Measurements from ENCODE around the gene COL11A2.

COL11A2 gene

DNA sequence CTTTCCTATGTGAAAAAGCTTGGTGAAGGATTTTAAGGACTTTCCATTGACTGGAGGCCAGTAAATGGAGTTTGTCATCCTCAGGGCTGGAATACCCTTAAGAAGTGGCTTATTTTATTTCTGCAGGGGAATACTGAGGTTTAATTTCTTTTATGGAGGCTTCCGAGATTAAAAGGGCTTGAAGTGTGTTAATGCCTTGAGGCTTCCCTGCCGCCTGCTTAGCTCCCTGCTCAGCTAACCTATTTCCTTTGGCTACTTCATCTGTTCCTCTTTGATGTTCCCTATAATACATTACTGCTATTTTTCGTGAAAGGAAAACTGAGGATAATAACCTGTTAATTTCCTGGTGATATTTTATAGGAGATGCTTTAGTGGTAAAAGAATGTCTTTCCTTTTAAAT lies 72.3 kb downstream of the COL11A2 start:
- no peaks in the 10 kb centered on the region for H4K20me1 ChIP-seq (ENCODE audit: low read depth, low read length)
- no peak overlapping the region for H3K27ac ChIP-seq (ENCODE audit: low read depth, low read length)
- no peak overlapping the region for H3K4me3 ChIP-seq (ENCODE audit: insufficient read depth, low read length, poor library complexity, severe bottlenecking)
- TF ChIP-seq, protein P1, sequence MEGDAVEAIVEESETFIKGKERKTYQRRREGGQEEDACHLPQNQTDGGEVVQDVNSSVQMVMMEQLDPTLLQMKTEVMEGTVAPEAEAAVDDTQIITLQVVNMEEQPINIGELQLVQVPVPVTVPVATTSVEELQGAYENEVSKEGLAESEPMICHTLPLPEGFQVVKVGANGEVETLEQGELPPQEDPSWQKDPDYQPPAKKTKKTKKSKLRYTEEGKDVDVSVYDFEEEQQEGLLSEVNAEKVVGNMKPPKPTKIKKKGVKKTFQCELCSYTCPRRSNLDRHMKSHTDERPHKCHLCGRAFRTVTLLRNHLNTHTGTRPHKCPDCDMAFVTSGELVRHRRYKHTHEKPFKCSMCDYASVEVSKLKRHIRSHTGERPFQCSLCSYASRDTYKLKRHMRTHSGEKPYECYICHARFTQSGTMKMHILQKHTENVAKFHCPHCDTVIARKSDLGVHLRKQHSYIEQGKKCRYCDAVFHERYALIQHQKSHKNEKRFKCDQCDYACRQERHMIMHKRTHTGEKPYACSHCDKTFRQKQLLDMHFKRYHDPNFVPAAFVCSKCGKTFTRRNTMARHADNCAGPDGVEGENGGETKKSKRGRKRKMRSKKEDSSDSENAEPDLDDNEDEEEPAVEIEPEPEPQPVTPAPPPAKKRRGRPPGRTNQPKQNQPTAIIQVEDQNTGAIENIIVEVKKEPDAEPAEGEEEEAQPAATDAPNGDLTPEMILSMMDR (IDR thresholded peaks at IDR 0.05; ENCODE audit: insufficient read depth, low read length, poor library complexity, severe bottlenecking): no peak
- no peak for TF ChIP-seq EZH2phosphoT487 (conservative IDR thresholded peaks at IDR 0.05; ENCODE audit: low read length)
- no peaks in the 10 kb centered on the region for H3F3A ChIP-seq (ENCODE audit: insufficient read depth)
- no peaks in the 10 kb centered on the region for H3K27me3 ChIP-seq (ENCODE audit: low read length)
- peaks cover 17% of the 10 kb centered on the region for H3K9me3 ChIP-seq (ENCODE audit: insufficient read depth, low read length)
- H2AFZ ChIP-seq (ENCODE audit: low read depth, low read length, severe bottlenecking): no peak overlapping the region
- H3K9me2 ChIP-seq (replicated peaks; ENCODE audit: insufficient read depth, low read length): no peaks in the 10 kb centered on the region
- no peak overlapping the region for H3K4me2 ChIP-seq (ENCODE audit: low read depth, low read length, poor library complexity, severe bottlenecking)
- H3K79me2 ChIP-seq (ENCODE audit: insufficient read depth, low read length): no peaks in the 10 kb centered on the region
- no peak overlapping the region for H3K9ac ChIP-seq (ENCODE audit: low read length)
- H3K36me3 ChIP-seq (ENCODE audit: low read length): no peaks in the 10 kb centered on the region

DNA sequence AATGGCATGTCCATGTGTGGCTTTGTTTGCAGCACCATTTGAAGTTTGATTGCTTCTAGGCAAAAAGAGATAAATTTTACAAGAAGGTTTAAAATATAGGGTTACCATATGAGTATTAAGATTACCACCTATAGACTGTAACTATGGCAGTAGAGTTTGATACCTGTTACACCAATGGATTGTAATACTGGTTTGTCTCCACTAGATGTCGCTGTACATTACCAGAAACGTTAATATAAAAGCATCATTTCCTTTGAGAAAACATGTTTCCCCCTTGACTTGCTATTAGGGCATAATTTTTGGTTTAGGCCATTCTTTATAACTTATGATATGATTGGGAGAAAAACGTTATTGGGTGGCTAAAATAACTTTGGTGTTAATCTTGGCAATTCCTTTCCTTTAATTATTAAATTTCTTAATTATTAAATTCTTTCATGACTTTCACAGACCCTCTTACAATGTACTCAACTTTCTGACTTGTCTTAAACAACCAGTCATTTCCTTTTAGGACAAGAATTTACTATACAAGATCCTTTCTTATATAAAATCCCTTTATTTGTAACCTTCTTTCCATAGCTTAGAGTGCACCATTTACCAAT lies 73.6 kb downstream of the COL11A2 start:
- Histone ChIP-seq H3K36me3 (ENCODE audit: low read length) (no peaks in the 10 kb centered on the region), H3K27ac (ENCODE audit: low read depth, low read length) (no peak overlapping the region), H3K4me3 (ENCODE audit: insufficient read depth, low read length, poor library complexity, severe bottlenecking) (no peak overlapping the region), H3K79me2 (ENCODE audit: insufficient read depth, low read length) (no peaks in the 10 kb centered on the region), H4K20me1 (ENCODE audit: low read depth, low read length) (no peaks in the 10 kb centered on the region), H3K9me3 (ENCODE audit: insufficient read depth, low read length) (peaks cover 10% of the 10 kb centered on the region), H3K9ac (ENCODE audit: low read length) (no peak overlapping the region), H3K9me2 (replicated peaks; ENCODE audit: insufficient read depth, low read length) (no peaks in the 10 kb centered on the region), H3K4me2 (ENCODE audit: low read depth, low read length, poor library complexity, severe bottlenecking) (no peak overlapping the region), H3F3A (ENCODE audit: insufficient read depth) (no peaks in the 10 kb centered on the region), H3K27me3 (ENCODE audit: low read length) (no peaks in the 10 kb centered on the region), H2AFZ (ENCODE audit: low read depth, low read length, severe bottlenecking) (no peak overlapping the region)
- no peak for TF ChIP-seq EZH2phosphoT487 (conservative IDR thresholded peaks at IDR 0.05; ENCODE audit: low read length)
- TF ChIP-seq, protein P1 (IDR thresholded peaks at IDR 0.05; ENCODE audit: insufficient read depth, low read length, poor library complexity, severe bottlenecking): peak; percentile 80

DNA sequence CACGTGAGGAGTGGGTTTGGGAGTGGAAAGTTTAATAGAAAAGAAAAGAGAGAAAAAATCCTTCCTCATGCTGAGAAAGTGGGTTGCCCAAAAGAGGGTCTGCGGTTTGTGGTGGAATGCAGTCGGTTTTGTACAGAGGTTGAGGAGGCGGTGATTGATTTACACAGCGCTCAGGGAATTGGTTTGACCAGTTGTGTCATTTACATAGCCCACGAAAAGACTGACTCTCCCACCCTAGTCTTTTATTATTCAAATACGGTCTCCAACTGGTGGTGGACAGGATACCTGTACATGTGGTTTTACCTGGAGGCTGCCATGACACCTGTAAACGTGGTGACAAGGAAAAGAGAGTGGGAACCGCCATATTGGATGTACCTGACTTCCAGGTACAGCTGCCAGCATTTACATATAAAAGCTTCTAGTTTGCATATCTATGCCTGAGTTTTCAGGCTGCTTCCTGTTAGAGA lies 74.4 kb downstream of the COL11A2 start:
- Histone ChIP-seq H3K9me3 (ENCODE audit: insufficient read depth, low read length) (peaks cover 2% of the 10 kb centered on the region), H3K4me2 (ENCODE audit: low read depth, low read length, poor library complexity, severe bottlenecking) (no peak overlapping the region), H3K4me3 (ENCODE audit: insufficient read depth, low read length, poor library complexity, severe bottlenecking) (no peak overlapping the region), H3K9ac (ENCODE audit: low read length) (no peak overlapping the region), H3K9me2 (replicated peaks; ENCODE audit: insufficient read depth, low read length) (no peaks in the 10 kb centered on the region), H3F3A (ENCODE audit: insufficient read depth) (no peaks in the 10 kb centered on the region), H3K27me3 (ENCODE audit: low read length) (no peaks in the 10 kb centered on the region), H3K79me2 (ENCODE audit: insufficient read depth, low read length) (no peaks in the 10 kb centered on the region), H4K20me1 (ENCODE audit: low read depth, low read length) (no peaks in the 10 kb centered on the region), H2AFZ (ENCODE audit: low read depth, low read length, severe bottlenecking) (no peak overlapping the region), H3K36me3 (ENCODE audit: low read length) (no peaks in the 10 kb centered on the region), H3K27ac (ENCODE audit: low read depth, low read length) (no peak overlapping the region)
- TF ChIP-seq EZH2phosphoT487 (conservative IDR thresholded peaks at IDR 0.05; ENCODE audit: low read length): no peak
- TF ChIP-seq, protein P1 (IDR thresholded peaks at IDR 0.05; ENCODE audit: insufficient read depth, low read length, poor library complexity, severe bottlenecking): no peak

Data from SU-DHL-6 (cell line).